Mammary epithelial cell (primary cell): Measurements from ENCODE around the gene ABCC6.
"Not testable (repeated sequence)": the region's sequence is repeated elsewhere in the genome, so short reads cannot be mapped to it uniquely, and the experiment has no call there.

Source experiments
- EZH2 ChIP-seq: IDR thresholded peaks from 2 replicates; pipeline ENCODE4 v1.6.1; 2012; ENCODE audit warnings: low read length, inconsistent platforms, borderline replicate concordance
- TF ChIP-seq, protein P1 (sequence below), 2 donors: IDR thresholded peaks in 1 of 2; conservative IDR thresholded peaks in 1 of 2; 2 replicates each; pipeline ENCODE4 v1.5.1; 2011 to 2012; ENCODE audit warnings: inconsistent platforms in 2 of 2, low read length in 2 of 2, mild to moderate bottlenecking in 2 of 2, control low read depth in 1 of 2, low read depth in 1 of 2; ENCODE audit not compliant: insufficient read depth in 1 of 2; ENCODE audit errors: extremely low read depth in 1 of 2

DNA sequence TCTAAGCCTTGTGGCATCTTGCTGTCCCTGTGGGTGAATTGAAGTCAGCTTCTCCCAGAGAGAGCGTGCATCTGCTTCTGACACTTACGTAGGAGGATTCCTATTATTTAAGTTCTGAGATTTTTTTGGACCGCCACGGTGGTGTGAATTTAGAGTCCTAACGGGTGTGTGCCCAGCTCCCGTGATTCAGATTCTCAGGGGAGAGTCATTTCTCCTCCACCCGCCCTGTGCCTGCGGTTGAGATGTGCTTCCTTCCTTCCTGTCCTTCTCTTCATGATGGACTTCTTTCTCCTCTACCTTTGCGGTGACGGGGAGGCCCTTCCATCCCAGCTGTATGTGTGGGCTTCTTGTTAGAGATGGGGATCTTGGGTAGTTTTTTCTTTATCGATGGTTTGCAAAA, 20.6 kb upstream of the ABCC6 start:
- TF ChIP-seq, protein P1, sequence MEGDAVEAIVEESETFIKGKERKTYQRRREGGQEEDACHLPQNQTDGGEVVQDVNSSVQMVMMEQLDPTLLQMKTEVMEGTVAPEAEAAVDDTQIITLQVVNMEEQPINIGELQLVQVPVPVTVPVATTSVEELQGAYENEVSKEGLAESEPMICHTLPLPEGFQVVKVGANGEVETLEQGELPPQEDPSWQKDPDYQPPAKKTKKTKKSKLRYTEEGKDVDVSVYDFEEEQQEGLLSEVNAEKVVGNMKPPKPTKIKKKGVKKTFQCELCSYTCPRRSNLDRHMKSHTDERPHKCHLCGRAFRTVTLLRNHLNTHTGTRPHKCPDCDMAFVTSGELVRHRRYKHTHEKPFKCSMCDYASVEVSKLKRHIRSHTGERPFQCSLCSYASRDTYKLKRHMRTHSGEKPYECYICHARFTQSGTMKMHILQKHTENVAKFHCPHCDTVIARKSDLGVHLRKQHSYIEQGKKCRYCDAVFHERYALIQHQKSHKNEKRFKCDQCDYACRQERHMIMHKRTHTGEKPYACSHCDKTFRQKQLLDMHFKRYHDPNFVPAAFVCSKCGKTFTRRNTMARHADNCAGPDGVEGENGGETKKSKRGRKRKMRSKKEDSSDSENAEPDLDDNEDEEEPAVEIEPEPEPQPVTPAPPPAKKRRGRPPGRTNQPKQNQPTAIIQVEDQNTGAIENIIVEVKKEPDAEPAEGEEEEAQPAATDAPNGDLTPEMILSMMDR (conservative IDR thresholded peaks at IDR 0.05 in 1 of 2, IDR thresholded peaks at IDR 0.05 in 1 of 2; ENCODE audit: extremely low read depth in 1 of 2, insufficient read depth in 1 of 2, low read depth in 1 of 2, low read length in 2 of 2), result not testable (repeated sequence)
- not testable (repeated sequence) for TF ChIP-seq EZH2
